OCI-LY1 (cell line): ENCODE data around the gene AGBL1.

ENCODE experiments used
- CTCF ChIP-seq: fragments of 200-600 bp; sonication (generic), shearing (Covaris generic); IDR thresholded peaks from 2 replicates; pipeline ENCODE4 v1.5.1; 2017; ENCODE audit warnings: mild to moderate bottlenecking, antibody characterized with exemption, low read length, moderate library complexity, mixed read lengths
- EZH2 ChIP-seq: fragments of 200-600 bp; sonication (generic), shearing (Covaris generic); IDR thresholded peaks from 2 replicates; pipeline ENCODE4 v1.8.0; 2017; ENCODE audit warnings: borderline replicate concordance, mixed run types, mild to moderate bottlenecking, antibody characterized with exemption, low read length, moderate library complexity, mixed read lengths

GRCh38 chr15:86903642-86904421, 824.2 kb downstream of the AGBL1 start:
- no peak for TF ChIP-seq CTCF
- TF ChIP-seq EZH2 = no peak
